Activated CD8-positive, alpha-beta T cell treated with anti-CD3 and anti-CD28 coated beads for 36 hours (primary cell): Measurements from ENCODE around the gene IL13RA2. TPM values are rescaled to one million over a fixed set of nuclear protein-coding genes. Genes with fewer than 3 reads are reported as not detected.

Source experiments
- ATAC-seq: fragments of 200-7000 bp; cut with Tn5 transposase; one replicate; pipeline ENCODE4 v1.10.0; 2021; ENCODE audit warnings: mild to moderate bottlenecking, moderate library complexity
- CTCF ChIA-PET: fragments of 350-600 bp; sonication (Branson Sonifier 250); formaldehyde crosslinking; loops from one replicate; lab custom pipeline; 2021; ENCODE audit warnings: antibody characterized with exemption; lab: Charles Lee
- POLR2A ChIA-PET: fragments of 350-600 bp; sonication (Branson Sonifier 250); formaldehyde crosslinking; loops from one replicate; lab custom pipeline; 2021; ENCODE audit warnings: antibody characterized with exemption; lab: Charles Lee
- DNase-seq: peaks from one replicate; pipeline ENCODE4 v3.0.0-alpha.2; 2020
- H3K27ac Mint-ChIP-seq: one replicate; pipeline ENCODE4 v1.8.0; 2021; ENCODE audit warnings: mild to moderate bottlenecking, mixed read lengths
- H3K27me3 Mint-ChIP-seq: one replicate; pipeline ENCODE4 v1.8.0; 2021; ENCODE audit warnings: mixed read lengths
- H3K36me3 Mint-ChIP-seq: one replicate; pipeline ENCODE4 v1.8.0; 2021; ENCODE audit warnings: low read depth, mixed read lengths
- H3K4me1 Mint-ChIP-seq: one replicate; pipeline ENCODE4 v1.8.0; 2021; ENCODE audit warnings: low read depth, mixed read lengths
- H3K4me3 Mint-ChIP-seq: one replicate; pipeline ENCODE4 v1.8.0; 2021; ENCODE audit warnings: mild to moderate bottlenecking, moderate library complexity, mixed read lengths
- H3K9me3 Mint-ChIP-seq: one replicate; pipeline ENCODE4 v1.8.0; 2021; ENCODE audit warnings: mixed read lengths
- CTCF ChIP-seq: fragments of 200-600 bp; IDR thresholded peaks from one replicate; pipeline ENCODE4 v1.8.0; 2022; ENCODE audit warnings: antibody characterized with exemption, mild to moderate bottlenecking
- intact Hi-C: fragments of 100-400 bp; cut with micrococcal nuclease; formaldehyde crosslinking; loops from one replicate; pipeline ENCODE4 v1.10.0; 2022
- total RNA-seq, 2 experiments: library from RNA; stranded (reverse); gene quantifications; one replicate each; pipeline ENCODE4 v1.2.3, GENCODE V29; 2021

The IL13RA2 gene
- total RNA-seq, 2 experiments from 2014 or later, result not detected

GRCh38 chrX:114976292-114976691, 41.1 kb downstream of the IL13RA2 start:
- no peaks in the 10 kb centered on the region for H3K9me3 Mint-ChIP-seq
- ATAC-seq, result no peak

GRCh38 chrX:114973013-114973412, 44.4 kb downstream of the IL13RA2 start:
- intact Hi-C loops, result no loop called here
- no peak for DNase-seq

More at GRCh38 chrX:114976292-114976691, 41.1 kb downstream of the IL13RA2 start:
- Mint-ChIP-seq H3K4me3 (no peak overlapping the region), H3K27me3 (no peaks in the 10 kb centered on the region), H3K36me3 (no peaks in the 10 kb centered on the region), H3K27ac (no peak overlapping the region), H3K4me1 (no peaks in the 10 kb centered on the region)
- ChIA-PET POLR2A (no interaction called here), CTCF (no interaction called here)
- TF ChIP-seq CTCF, result no peak
- DNase-seq, result no peak
- intact Hi-C loops, result no loop called here

GRCh38 chrX:114970806-114971205, 46.6 kb downstream of the IL13RA2 start:
- Mint-ChIP-seq H3K9me3 (no peaks in the 10 kb centered on the region), H3K36me3 (no peaks in the 10 kb centered on the region), H3K27me3 (no peaks in the 10 kb centered on the region), H3K4me3 (no peak overlapping the region), H3K27ac (no peak overlapping the region), H3K4me1 (no peaks in the 10 kb centered on the region)
- DNase-seq (no peak), ATAC-seq (no peak)
- no peak for TF ChIP-seq CTCF
- ChIA-PET POLR2A (no interaction called here), CTCF (no interaction called here)
- intact Hi-C loops, result no loop called here

More at GRCh38 chrX:114973013-114973412, 44.4 kb downstream of the IL13RA2 start:
- H3K4me1 Mint-ChIP-seq, result no peaks in the 10 kb centered on the region
- no peaks in the 10 kb centered on the region for H3K36me3 Mint-ChIP-seq
- no peak overlapping the region for H3K4me3 Mint-ChIP-seq
- no peak for ATAC-seq
- no peaks in the 10 kb centered on the region for H3K9me3 Mint-ChIP-seq
- H3K27me3 Mint-ChIP-seq, result no peaks in the 10 kb centered on the region
- H3K27ac Mint-ChIP-seq, result no peak overlapping the region
- TF ChIP-seq CTCF, result no peak
- ChIA-PET POLR2A (no interaction called here), CTCF (no interaction called here)

- ChIA-PET POLR2A (no interaction called here), CTCF (no interaction called here)
- H3K27me3 Mint-ChIP-seq, result no peaks in the 10 kb centered on the region
- H3K9me3 Mint-ChIP-seq, result no peaks in the 10 kb centered on the region
- no peak for TF ChIP-seq CTCF
- ATAC-seq (no peak), DNase-seq (no peak)
- intact Hi-C loops, result no loop called here
- H3K27ac Mint-ChIP-seq, result no peak overlapping the region
- no peak overlapping the region for H3K4me3 Mint-ChIP-seq
- H3K4me1 Mint-ChIP-seq, result no peaks in the 10 kb centered on the region
- H3K36me3 Mint-ChIP-seq, result no peaks in the 10 kb centered on the region
These were observed 53.0 kb downstream of the IL13RA2 start for GRCh38 chrX:114964374-114964773.

GRCh38 chrX:114962209-114962608, 55.2 kb downstream of the IL13RA2 start:
- CTCF ChIA-PET, result no interaction called here
- intact Hi-C loops, result no loop called here
- POLR2A ChIA-PET, result no interaction called here
- no peak overlapping the region for H3K27ac Mint-ChIP-seq
- no peak for TF ChIP-seq CTCF
- no peaks in the 10 kb centered on the region for H3K9me3 Mint-ChIP-seq
- DNase-seq (no peak), ATAC-seq (no peak)
- H3K4me1 Mint-ChIP-seq, result no peaks in the 10 kb centered on the region
- H3K27me3 Mint-ChIP-seq, result no peaks in the 10 kb centered on the region
- H3K4me3 Mint-ChIP-seq, result no peak overlapping the region
- no peaks in the 10 kb centered on the region for H3K36me3 Mint-ChIP-seq
